ENCODE results near the gene C1orf167.
A peak's percentile ranks its signal among the peaks of the same experiment; 100 is the strongest.

The C1orf167 gene

GRCh38 chr1:11761988-11762406 lies at the start of gene C1orf167:
TSS of gene C1orf167 (plus strand) at chr1:11762193. CDS start at chr1:11764401, 2,208 bp downstream.
- no peak for DNase-seq

GRCh38 chr1:11712285-11712684 lies 49.7 kb upstream of the C1orf167 start:
- DNase-seq, result no peak

- no peak for DNase-seq
These were observed 48.9 kb upstream of the C1orf167 start for GRCh38 chr1:11713095-11713494.

GRCh38 chr1:11714831-11715575 lies 47.0 kb upstream of the C1orf167 start:
- no peak for DNase-seq

GRCh38 chr1:11719313-11720032 lies 42.5 kb upstream of the C1orf167 start:
- DNase-seq, result peak; percentile 89

GRCh38 chr1:11720033-11720376 lies 42.0 kb upstream of the C1orf167 start:
- DNase-seq, result no peak

- DNase-seq, result no peak
These were observed 41.5 kb upstream of the C1orf167 start for GRCh38 chr1:11720525-11720924.

- no peak for DNase-seq
These were observed 40.7 kb upstream of the C1orf167 start for GRCh38 chr1:11721311-11721710.

- DNase-seq, result no peak
These were observed 39.5 kb upstream of the C1orf167 start for GRCh38 chr1:11722538-11722937.

GRCh38 chr1:11725616-11726015 lies 36.4 kb upstream of the C1orf167 start:
- DNase-seq, result no peak

- no peak for DNase-seq
These were observed 34.9 kb upstream of the C1orf167 start for GRCh38 chr1:11727119-11727518.

GRCh38 chr1:11728126-11728806 lies 33.7 kb upstream of the C1orf167 start:
- DNase-seq, result no peak

- DNase-seq, result no peak
These were observed 32.9 kb upstream of the C1orf167 start for GRCh38 chr1:11729155-11729497.

GRCh38 chr1:11729498-11730428 lies 32.2 kb upstream of the C1orf167 start:
- DNase-seq, result no peak

GRCh38 chr1:11730429-11730891 lies 31.5 kb upstream of the C1orf167 start:
- no peak for DNase-seq

GRCh38 chr1:11731691-11732283 lies 30.2 kb upstream of the C1orf167 start:
- no peak for DNase-seq

- no peak for DNase-seq
These were observed 28.7 kb upstream of the C1orf167 start for GRCh38 chr1:11733306-11733705.

GRCh38 chr1:11735531-11735853 lies 26.5 kb upstream of the C1orf167 start:
- no peak for DNase-seq

- DNase-seq, result peak; percentile 87
These were observed 25.9 kb upstream of the C1orf167 start, which contains the start of gene AGTRAP for GRCh38 chr1:11735854-11736745. TSS of gene AGTRAP (plus strand) at chr1:11736136. CDS start at chr1:11736209, 73 bp downstream.

- DNase-seq, result peak; percentile 54
These were observed 25.0 kb upstream of the C1orf167 start for GRCh38 chr1:11736746-11737639.
